TTC549 (cell line): ENCODE data around the gene ADPRHL1.
"Not testable (repeated sequence)": the region's sequence is repeated elsewhere in the genome, so short reads cannot be mapped to it uniquely, and the experiment has no call there.

ENCODE experiments used
- FAIRE-seq: peaks from 2 replicates; lab custom pipeline; 2012; peaks lifted over from hg19 to GRCh38; lab: Jason Lieb, UNC

The ADPRHL1 gene

GRCh38 chr13:113400621-113401451, 52.5 kb downstream of the ADPRHL1 start:
- FAIRE-seq = no peak

GRCh38 chr13:113399755-113400149, 53.5 kb downstream of the ADPRHL1 start:
- no peak for FAIRE-seq

- FAIRE-seq = no peak
Measured at GRCh38 chr13:113398963-113399754, 54.1 kb downstream of the ADPRHL1 start.

- no peak for FAIRE-seq
Measured at GRCh38 chr13:113397608-113398425, 55.5 kb downstream of the ADPRHL1 start.

DNA sequence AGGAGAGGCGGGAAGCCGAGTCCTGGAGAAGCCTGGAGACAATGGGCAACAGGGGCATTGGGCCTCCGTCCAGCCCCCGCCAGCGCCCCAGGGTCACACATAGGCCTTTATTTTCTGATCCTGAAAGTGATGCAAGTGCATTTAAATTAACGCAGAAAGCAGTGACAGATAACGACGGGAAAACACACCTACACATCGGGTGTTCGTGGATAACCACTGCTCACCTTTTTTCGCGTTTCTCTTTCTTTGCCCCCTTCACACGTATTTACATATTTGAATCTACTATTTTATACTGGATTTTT, 59.0 kb downstream of the ADPRHL1 start:
- no peak for FAIRE-seq

- FAIRE-seq = no peak
Measured at GRCh38 chr13:113393563-113394338, 59.5 kb downstream of the ADPRHL1 start.

GRCh38 chr13:113393226-113393562, 60.1 kb downstream of the ADPRHL1 start:
- no peak for FAIRE-seq

GRCh38 chr13:113390874-113391497, 62.3 kb downstream of the ADPRHL1 start:
- no peak for FAIRE-seq

DNA sequence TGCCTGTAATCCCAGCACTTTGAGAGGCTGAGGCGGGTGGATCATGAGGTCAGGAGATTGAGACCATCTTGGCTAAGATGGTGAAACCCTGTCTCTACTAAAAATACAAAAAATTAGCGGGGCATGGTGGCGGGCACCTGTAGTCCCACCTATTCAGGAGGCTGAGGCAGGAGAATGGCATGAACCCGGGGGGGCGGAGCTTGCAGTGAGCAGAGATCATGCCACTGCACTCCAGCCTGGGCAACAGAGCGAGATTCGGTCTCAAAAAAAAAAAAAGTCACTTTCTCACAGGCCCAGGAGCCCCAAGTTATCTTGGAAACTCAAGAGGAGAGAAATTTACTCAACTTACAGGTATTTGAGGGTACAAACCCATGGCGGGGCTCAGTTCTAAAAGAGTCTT, 63.7 kb downstream of the ADPRHL1 start:
- not testable (repeated sequence) for FAIRE-seq

- no peak for FAIRE-seq
Measured at GRCh38 chr13:113387396-113387795, 65.9 kb downstream of the ADPRHL1 start.

- FAIRE-seq = no peak
Measured at GRCh38 chr13:113383089-113383488, 70.2 kb downstream of the ADPRHL1 start.

DNA sequence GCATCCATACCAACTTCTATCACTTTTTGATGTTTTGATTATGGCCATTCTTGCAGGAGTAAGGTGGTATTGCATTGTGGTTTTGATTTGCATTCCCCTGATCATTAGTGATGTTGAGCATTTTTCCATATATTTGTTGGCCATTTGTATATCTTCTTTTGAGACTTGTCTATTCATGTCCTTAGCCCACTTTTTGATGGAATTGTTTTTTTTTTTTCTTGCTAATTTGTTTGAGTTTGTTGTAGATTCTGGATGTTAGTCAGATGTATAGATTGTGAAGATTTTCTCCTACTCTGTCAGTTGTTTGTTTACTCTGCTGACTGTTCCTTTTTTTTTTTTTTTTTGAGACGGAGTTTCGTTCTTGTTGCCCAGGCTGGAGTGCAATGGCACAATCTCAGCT, 70.7 kb downstream of the ADPRHL1 start:
- FAIRE-seq = not testable (repeated sequence)

GRCh38 chr13:113378825-113379224, 74.5 kb downstream of the ADPRHL1 start:
- no peak for FAIRE-seq

- no peak for FAIRE-seq
Measured at GRCh38 chr13:113374511-113375175, 78.6 kb downstream of the ADPRHL1 start.

DNA sequence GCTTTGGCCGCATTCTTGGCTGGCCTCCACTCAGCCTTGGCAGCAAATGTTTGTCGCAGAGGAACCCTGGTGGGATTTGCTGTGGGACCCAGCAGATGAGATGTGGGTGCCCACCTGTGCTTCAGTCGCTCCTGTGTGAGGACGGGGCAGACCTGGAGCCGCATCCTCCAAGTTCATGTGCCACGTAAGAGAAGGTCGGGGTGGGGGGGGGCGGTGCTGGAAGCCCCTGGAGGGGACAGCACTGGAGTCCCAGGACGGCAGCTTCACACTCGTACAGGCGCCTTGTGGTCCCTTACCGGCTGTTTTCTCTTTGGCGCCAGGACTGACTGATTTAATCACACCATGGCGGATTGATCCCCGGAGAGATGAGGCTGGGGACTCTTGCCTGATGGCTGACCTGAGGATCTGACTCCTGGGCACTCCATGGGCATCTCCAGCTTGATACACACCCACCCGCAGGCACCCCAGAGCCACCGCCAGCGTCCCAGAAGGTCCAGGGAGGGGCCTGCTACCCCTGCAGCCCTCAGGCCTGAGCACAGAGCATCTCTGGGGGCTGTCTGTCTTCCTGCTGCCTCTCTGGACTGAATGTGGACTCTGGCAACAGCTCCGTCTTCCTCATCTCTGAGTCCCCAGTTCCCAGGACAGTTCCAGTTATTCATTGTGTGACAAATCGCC, 79.3 kb downstream of the ADPRHL1 start:
- FAIRE-seq = no peak

GRCh38 chr13:113371701-113372100, 81.6 kb downstream of the ADPRHL1 start:
- not testable (repeated sequence) for FAIRE-seq

- no peak for FAIRE-seq
Measured at GRCh38 chr13:113371061-113371460, 82.2 kb downstream of the ADPRHL1 start.

GRCh38 chr13:113369881-113370280, 83.4 kb downstream of the ADPRHL1 start:
- no peak for FAIRE-seq

DNA sequence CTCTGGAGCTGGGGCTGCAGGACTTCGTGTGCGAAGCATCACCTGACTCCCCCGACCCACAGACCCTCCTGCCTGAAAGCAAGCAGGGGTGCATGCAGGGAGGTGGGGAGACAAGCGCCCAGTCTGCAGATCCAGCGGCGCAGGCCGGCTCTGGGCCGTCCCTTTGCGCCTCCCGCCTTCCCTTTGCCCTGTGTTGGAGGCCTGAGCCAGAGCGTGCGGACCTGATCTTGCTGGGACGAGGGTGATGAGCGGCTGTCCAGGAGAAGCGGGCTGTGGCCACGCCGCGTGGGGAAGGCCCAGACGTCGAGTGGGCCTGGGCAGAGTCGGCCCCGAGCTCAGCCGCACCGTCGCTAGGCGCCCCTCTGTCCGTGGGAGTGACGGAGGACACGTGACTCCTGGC, 84.1 kb downstream of the ADPRHL1 start:
- FAIRE-seq = no peak

- not testable (repeated sequence) for FAIRE-seq
Measured at GRCh38 chr13:113368353-113368752, 84.9 kb downstream of the ADPRHL1 start.
